ENCODE results near the gene HEATR1.
"Not testable (repeated sequence)": the region's sequence is repeated elsewhere in the genome, so short reads cannot be mapped to it uniquely, and the experiment has no call there.

Gene HEATR1

DNA sequence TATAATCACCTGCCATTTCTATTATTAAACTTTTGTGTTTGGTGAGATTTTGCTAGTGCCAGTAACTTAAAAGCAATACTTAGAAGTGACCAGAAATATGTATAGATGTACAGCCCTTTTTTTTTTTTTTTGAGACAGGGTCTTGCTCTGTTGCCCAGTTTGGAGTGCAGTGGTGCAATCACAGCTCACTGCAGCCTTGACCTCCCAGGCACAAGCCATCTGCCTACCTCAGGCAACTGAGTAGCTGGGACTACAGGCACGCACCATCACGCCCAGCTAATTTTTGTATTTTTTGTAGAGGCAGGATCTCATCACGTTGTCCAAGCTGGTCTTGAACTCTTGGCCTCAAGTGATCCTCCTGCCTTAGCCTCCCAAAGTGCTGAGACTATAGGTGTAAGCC lies 23.9 kb downstream of the HEATR1 start:
- DNase-seq: not testable (repeated sequence)

DNA sequence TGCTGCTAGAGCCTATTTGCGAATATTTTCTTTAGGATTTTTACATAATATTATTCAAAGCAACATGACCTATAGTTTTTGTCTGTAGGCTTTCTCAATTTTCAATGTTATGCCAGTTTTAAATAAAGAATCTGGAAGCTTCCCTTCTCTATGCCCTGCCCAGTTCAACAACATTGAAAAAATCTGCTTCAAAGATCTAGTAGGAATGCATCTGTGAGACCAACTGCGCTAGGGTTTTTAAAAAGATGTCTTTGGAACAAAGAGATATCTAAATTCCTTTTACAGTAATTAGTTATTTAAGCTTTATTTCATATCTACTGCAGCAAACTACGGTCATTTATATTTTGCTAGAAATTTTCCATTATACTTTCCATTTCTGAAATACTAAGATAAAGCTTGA lies 25.7 kb downstream of the HEATR1 start:
- no peak for DNase-seq

- DNase-seq: not testable (repeated sequence)
Observed at GRCh38 chr1:236577041-236577440, 27.3 kb downstream of the HEATR1 start.

DNA sequence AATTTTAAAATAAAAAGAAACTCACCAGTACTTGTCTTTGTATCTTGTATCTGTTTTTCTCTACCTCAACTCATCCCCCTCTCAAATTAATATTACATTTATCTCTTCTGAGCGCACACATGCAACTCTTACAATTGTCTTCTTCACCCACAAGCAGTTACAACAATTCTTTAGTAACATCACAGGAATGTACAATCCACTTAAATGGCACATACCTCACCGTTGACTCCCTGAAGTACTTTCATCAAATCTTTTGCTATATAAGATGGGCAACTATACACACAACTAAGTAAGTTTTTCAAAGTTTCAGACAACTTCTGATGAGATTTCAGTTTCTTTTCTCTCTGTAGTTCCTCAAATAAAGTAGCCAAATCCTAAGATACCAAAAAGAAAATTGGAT lies 28.3 kb downstream of the HEATR1 start:
- DNase-seq: no peak

DNA sequence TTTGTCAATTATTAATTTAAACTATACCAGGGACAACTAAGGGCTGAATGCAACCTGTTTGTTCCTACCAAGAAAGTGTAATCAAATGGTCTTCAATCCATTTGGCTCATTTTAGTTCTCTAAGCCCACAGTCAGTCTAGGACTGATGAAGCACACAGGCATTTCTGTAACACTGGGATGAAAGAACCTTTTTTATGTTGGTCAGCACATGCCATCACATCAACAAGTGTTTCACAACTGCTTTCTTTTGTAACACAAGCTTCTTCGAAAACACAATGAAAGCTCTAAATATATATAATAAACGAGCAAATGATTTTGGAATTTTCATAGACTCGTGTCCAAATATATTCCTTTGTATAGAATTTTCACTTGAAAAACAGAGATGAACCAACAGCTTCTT lies 28.8 kb downstream of the HEATR1 start:
- DNase-seq: no peak

GRCh38 chr1:236568285-236568894 lies 35.9 kb downstream of the HEATR1 start:
- no peak for DNase-seq

DNA sequence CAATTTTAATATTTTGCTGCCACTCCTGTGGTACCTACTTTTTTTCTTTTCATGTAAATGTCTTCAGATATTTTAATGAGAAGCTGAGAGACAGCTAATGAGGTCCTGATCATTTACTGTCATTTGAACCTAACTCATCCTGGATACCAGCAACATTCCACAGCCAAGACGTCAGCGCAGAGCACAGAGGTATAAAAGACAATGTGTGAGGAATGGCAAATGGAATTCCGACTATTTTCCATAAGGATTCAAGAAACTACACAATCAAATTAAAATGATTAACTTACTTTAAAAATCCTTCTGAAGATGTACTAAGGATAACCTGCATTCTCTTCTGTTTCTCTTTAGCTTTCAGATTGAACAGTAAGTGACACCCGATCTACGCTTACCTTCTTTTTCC lies 38.8 kb downstream of the HEATR1 start:
- DNase-seq: no peak

DNA sequence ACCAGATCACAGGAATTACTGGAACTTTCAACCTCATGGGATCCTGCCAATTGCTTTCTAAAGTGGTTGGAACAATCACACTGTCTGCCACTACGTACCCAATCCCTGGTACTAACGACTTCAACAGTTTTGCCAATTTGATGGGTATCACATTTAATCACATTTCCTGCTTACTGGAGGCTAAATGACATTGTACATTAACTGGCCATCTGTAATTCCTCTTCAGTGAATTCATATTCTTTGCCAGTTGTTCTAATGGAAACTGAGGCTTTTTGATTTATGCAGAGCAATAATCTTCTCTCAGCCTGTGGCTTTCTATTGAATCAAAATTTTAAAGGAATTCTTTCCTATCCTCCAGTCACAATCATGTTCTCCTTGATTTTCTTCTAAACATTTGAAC lies 42.3 kb downstream of the HEATR1 start:
- no peak for DNase-seq

GRCh38 chr1:236560213-236560771 lies 44.0 kb downstream of the HEATR1 start:
- DNase-seq: no peak

DNA sequence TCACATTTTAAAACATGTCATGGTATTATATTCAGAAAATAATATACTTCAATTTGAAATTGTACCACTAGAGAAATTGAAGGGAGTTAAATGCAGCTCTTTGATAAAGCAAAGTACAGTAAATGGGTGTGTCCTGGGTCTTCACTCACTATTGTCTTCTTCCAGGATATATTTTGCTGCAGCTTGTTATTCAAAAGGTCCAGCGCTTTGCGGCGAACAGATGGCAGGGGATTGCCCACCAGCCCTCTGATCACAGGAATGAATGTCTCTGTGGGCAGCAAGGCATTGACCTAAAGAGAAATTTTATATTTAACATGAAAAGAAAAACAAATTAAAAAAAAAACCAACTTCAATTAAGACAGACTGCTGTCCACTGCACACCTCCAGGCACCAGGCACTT lies 45.5 kb downstream of the HEATR1 start:
- no peak for DNase-seq

DNA sequence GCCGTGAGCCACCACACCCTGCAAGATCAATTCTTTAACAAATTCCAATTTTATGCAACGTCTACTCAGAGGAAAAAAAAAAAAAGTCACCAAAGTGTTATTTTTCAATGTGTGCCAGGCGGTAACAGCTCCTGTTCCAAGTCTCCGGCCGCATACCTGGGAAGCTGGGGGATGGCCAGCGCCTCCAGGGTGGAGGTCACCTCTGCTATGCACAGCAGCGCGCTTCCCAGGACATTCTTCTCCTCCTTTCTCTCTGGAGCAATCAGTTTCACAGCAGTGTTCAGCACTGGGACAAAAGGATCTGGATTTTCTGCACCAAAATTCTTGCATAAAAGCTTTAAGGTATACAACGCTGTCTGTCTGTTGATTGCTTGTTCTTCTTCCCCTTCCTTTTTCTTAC lies 46.2 kb downstream of the HEATR1 start:
- no peak for DNase-seq

- DNase-seq: no peak
Observed at GRCh38 chr1:236556606-236557005, 47.7 kb downstream of the HEATR1 start.

GRCh38 chr1:236553370-236553769 lies 50.9 kb downstream of the HEATR1 start:
- DNase-seq: no peak

GRCh38 chr1:236552901-236553300 lies 51.4 kb downstream of the HEATR1 start:
- DNase-seq: no peak

DNA sequence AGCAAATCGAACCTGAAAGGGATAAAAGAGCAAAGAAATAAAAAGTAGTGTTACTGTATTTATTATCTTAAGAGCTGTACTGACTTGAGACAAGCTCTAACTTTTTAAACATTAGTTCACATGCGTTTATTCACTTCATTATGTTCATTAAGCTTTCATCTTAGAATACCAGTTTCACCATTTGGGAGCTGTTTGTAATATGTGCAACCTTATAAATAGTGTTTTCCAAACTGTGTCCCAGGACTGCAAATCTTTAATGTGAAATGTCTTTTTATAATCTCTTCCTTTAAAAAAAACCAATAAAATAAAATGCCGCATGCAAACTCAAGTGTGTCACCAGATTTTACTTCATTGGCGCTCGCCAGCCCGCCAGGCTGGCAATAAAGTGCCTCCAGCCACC lies 52.2 kb downstream of the HEATR1 start:
- no peak for DNase-seq

- DNase-seq: no peak
Observed at GRCh38 chr1:236550961-236551851, 53.1 kb downstream of the HEATR1 start.

- DNase-seq: no peak
Observed at GRCh38 chr1:236548452-236548851, 55.9 kb downstream of the HEATR1 start.

- DNase-seq: no peak
Observed at GRCh38 chr1:236545621-236546169, 58.6 kb downstream of the HEATR1 start.

DNA sequence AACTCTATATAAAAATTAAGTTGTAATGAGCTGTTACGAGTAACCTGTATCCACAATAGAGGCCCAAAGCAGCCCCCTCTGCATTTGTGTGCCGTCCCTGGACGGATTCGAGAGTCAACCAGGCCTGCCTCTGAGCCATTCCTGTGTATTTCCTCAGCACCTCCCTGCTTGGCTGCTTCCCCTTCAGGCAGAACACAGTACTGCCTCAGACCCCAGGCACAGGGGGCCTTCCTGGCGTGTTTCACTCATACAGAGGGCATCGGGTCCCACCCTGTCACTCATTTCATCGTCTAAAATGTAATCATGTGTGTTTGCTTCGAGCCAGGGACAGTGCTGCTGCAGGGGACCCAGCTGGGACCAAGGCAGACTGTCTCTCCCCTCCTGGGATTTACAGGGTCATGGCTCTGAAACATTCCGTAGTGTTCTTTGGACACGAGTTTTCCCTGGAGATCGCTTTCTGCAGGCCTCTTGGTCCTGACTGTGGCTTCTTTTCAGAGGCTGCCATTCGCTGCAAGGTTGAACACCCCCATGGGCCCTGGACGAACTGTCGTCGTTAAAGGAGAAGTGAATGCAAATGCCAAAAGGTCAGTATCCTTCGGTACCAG lies 61.1 kb downstream of the HEATR1 start:
- DNase-seq: no peak

DNA sequence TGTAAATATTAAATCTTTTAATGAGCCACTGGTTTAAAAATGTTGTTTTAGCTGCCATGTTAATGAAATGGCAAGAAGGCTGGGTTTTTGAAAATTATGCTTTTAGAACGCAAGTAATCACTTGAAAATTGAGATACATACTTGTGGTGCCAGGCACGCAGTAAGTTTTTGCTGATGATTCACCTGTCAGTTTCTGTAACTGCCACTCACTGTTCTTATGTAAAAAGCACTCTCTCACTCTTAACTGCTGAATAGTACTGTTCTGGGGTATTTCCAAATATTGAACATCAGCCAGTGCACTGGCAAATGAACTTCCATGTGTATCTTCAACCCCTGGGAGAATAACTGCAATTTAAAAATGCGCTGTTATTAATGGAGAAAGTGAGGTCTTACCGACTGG lies 62.6 kb downstream of the HEATR1 start:
- DNase-seq: no peak

DNA sequence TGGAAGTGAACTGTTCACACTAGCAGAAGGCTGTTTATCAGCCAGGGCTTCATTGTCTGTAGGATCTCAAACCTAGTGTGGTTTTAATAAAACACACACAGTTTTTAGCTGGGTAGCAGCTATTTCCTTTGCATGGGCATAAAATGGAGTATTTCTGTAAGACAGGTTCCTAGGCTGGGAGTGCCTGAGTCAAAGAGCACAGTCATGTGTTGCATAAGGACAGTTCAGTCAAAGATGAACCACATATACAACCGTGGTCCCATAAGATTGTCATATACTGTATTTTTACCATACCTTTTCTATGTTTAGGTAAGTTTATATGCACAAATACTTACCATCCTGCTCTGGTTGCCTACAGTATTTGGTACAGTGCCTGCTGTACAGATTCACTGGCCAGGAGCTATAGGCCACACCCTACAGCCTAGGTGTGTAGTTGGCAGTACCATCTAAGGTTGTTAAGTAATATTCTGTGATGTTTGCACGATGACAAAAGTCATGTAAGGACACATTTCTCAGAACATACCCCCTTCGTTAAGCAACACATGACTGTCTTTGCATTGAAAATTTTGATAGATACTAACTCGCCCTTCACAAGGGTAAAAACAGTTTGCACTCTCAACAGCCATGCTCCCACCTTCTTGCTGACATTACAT lies 63.4 kb downstream of the HEATR1 start:
- DNase-seq: no peak

DNA sequence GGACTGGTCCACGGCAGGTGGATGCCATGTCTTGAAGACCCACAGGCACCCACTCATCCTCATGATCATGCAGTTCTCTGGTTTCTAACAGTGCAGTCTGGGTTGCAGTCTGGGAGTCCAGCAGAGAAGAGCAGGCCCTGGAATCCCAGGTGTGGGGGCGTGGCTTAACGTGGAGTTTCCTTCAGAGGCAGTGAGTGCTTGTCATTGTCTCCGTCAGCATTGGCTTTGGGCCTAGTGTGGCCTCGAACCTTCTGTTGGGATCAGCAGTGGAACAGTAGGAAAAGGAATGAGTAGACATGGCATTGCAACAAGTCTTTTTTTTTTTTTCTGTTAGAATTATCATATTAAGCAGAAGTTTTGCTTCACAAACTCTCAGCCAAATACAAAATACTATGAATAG lies 67.8 kb downstream of the HEATR1 start:
- no peak for DNase-seq

DNA sequence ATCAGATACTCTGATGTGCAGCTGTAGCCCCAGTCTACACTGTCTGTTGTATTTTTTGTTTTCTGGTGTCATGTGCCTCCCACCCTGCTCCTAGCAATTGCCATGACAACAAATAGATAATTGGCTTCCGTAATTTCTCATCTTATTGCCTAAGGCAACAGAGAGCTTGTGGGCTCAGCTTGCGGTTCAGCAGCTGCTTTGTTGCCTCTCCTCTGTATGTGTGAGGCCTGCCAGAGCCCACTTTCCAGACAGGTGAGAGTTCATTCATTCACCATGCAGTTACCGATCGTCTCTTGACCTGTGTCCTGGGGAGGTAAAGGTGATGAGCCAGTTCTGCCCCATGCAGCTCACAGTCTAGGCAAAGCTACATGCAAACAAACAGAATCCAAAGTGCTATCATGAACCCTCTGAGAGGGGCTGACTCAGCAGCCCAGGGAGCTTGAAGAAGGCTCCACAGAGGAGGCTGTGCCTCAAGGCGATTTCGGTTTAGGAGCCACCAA lies 68.6 kb downstream of the HEATR1 start:
- DNase-seq: no peak
